GM18526 (cell line): Measurements from ENCODE around the gene IPO4.

Source experiments
- POLR2A ChIP-seq: IDR thresholded peaks from 3 replicates; pipeline ENCODE4 v1.6.1; 2011; ENCODE audit not compliant: insufficient read length; ENCODE audit errors: extremely low read depth

The IPO4 gene

DNA sequence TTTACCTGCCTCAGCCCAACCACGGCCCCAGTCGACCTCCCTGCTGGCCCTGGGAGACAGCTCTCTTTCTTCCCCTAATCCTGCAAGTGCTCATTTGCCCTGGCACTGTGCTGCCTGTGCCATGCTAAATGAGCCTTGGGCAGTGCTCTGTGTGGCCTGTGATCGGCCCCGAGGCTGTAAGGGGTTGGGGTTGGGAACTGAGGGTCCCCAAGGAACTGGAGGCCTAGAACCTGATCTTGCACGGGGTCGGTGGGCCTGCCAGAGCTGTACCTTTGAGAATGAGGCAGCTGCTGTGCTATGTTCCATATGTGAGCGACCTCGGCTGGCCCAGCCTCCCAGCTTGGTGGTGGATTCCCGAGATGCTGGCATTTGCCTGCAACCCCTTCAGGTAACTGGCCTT is 38.6 kb downstream of the IPO4 start:
- TF ChIP-seq POLR2A: no peak

DNA sequence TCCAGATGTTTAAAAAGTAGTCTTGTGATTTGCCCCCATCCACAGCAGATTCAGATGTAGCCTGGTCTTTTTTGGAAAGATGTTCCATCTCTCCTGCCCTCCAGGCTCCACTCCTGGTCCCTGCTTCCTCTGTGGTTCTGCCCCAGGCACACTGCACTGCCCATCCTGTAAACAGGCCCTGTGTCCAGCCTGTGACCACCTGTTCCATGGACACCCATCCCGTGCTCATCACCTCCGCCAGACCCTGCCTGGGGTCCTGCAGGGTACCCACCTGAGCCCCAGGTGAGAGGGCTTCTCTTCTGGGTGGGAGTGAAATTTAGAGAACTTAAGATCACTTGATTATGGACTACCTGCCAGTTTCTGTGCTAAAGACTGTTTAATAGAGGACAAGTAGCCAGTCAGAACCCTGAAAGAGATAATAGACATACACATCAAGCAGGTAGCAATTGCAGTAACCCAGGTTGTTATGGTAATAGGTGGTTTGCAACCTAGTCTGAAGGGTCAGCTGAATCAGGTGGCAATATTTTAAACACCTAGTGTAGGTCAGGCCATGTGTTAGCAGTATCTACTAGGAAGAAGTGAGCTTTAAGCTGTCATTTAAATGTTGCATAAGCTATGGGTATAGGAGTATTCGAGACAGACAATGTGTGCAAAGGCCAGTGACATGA is 39.2 kb downstream of the IPO4 start:
- TF ChIP-seq POLR2A: no peak

DNA sequence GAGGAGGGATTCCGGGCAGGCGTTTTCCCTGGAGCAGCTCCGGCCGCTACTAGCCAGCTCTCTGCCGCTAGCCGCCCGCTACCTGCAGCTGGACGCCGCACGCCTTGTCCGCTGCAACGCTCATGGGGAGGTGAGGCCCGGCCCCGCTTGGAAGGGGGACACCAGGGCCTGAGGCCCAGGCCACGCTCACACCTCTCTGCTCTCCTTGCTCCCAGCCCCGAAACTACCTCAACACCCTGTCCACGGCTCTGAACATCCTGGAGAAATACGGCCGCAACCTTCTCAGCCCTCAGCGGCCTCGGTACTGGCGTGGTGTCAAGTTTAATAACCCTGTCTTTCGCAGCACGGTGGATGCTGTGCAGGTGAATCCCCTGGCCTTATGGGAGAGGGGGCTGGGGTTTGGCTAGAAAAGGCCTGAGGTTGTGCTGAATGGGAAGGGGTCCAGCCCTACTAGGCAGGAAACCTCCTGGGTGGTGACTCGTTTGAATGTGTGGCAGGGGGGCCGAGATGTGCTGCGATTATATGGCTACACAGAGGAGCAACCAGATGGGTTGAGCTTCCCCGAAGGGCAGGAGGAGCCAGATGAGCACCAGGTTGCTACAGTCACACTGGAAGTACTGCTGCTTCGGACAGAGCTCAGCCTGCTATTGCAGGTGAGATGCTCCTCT is 40.7 kb downstream of the IPO4 start:
- TF ChIP-seq POLR2A: no peak

- peak; percentile 72 for TF ChIP-seq POLR2A
These were observed 41.4 kb downstream of the IPO4 start, which contains the start of gene RNF31 for GRCh38 chr14:24146978-24147760. Gene RNF31, plus strand, starts transcription at chr14:24147498. Its CDS starts 201 bp downstream, at chr14:24147699.

DNA sequence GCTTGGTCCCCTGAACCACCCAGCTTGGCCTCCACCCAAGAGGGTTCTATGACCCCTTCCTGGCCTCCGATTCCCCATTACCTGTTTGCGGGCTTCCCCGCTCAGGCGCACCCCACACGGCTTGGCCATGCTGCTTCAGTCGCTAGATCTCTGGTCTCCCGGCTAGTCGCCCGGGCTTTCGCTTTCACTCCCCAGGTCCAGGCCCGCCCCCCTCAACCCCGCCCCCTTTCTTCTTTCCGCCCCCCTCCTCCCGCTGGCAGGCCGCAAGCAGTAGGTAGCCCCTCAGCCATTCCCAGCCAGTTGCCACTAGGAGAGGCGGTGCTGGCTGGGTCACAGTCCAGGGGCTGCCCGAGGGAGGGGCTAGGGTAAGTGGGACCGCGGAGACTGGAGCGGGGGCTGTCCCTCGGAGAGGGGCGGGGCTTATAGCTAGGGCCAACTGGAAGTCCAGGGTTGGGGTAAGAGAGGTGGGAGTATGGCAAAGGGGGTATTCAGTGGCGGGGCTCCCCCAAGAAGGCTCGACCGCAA is 42.1 kb downstream of the IPO4 start, which contains the start of gene PSME2:
PSME2 (minus strand) TSS at position 158 of the 525 bp plus-strand sequence; CDS start at position 129, 29 bp downstream.
- TF ChIP-seq POLR2A: peak; percentile 82

- no peak for TF ChIP-seq POLR2A
These were observed 42.7 kb downstream of the IPO4 start for GRCh38 chr14:24145690-24146452.

DNA sequence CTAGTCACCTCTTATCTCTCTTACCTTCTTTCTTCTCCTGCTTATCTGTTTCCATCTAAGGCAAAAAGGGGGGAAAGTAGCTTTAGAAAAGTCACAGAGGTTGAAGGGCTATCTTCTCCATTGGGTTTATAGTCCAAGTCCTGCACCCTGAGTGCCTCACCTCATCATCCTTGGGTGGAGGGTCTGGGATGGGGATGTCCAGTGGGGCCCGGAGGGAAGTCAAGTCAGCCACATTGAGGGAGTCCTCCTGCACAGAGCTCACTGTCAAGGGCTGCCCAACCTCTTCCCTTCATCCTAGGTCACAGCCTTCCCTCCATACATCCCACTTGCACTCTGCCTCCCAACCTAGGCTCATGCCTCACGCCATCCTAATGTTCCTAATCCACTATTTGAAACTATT is 43.4 kb downstream of the IPO4 start:
- no peak for TF ChIP-seq POLR2A

GRCh38 chr14:24144451-24144850 is 44.2 kb downstream of the IPO4 start:
- no peak for TF ChIP-seq POLR2A

GRCh38 chr14:24143511-24143910 is 45.1 kb downstream of the IPO4 start:
- TF ChIP-seq POLR2A: no peak

DNA sequence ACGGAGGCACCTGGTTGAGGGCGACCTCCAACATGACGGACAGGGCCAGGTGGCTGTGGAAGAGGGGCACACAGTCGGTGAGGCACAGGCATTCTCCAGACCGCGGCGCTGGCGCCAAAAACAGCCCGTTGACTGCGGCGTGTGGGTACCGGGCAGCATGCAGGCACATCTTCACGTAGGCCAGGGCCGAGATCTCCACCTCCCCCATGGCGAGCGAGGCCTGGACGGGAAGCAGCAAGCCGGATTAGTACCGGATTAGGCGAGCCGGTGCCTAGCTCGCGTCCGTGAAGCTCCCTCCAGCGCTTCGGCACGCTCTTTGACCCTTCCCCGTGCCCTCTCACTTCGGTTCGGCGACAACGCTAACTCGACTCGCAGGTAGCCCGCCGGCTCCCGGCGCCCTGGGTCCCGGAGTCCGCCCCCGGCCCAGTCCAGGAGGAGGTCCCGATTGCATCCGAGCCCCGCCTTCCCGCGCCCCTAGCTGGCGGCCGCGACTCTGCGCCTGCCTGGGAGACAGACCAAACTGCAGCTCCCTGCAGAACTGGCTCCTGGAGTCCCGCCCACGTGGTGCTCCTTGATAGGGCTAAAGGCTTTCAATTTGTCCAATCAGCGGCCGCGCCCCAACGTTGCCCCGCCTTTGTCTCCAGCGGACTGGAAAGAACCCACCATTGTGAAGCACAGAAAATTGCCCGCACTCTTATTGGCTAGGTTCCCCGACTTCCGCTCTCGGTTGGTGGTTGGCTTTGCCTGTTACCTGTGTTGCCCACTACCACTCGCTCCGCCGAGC is 47.3 kb downstream of the IPO4 start, which contains the start of gene EMC9:
EMC9 (minus strand) TSS at position 495 of the 784 bp plus-strand sequence; CDS start at position 208, 287 bp downstream.
- peak; percentile 87 for TF ChIP-seq POLR2A

DNA sequence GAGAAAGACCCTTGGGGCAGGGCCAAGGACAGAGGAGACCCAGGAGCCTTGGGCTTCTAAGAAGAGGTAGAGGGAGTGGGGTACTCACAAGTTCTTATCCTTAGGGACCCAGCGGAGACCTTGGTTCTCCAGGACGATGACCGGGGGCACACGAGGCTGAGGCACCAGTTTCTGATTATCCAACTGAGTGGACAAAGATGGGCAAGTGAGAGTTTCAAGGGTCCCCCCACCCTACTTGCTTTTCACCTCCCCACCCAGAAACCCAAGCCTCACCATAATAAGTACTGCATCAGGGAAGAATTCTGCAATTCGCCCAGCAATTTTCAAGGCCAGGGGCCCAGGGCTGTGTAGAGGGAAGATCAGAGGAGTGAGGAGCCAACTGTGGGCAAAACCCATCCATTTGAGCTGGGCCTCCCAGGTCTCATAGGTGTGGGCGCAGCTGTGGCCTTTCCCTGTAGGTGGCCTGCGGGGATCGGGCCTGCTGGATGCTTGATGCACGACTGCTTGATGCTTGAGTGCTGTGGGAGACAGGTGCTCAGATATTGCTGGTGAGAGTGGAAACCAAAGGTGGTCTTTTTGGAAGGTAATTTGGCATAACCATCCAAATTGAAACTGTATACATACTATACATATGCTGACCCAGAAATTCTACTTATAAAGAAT is 49.2 kb downstream of the IPO4 start:
- TF ChIP-seq POLR2A: no peak

DNA sequence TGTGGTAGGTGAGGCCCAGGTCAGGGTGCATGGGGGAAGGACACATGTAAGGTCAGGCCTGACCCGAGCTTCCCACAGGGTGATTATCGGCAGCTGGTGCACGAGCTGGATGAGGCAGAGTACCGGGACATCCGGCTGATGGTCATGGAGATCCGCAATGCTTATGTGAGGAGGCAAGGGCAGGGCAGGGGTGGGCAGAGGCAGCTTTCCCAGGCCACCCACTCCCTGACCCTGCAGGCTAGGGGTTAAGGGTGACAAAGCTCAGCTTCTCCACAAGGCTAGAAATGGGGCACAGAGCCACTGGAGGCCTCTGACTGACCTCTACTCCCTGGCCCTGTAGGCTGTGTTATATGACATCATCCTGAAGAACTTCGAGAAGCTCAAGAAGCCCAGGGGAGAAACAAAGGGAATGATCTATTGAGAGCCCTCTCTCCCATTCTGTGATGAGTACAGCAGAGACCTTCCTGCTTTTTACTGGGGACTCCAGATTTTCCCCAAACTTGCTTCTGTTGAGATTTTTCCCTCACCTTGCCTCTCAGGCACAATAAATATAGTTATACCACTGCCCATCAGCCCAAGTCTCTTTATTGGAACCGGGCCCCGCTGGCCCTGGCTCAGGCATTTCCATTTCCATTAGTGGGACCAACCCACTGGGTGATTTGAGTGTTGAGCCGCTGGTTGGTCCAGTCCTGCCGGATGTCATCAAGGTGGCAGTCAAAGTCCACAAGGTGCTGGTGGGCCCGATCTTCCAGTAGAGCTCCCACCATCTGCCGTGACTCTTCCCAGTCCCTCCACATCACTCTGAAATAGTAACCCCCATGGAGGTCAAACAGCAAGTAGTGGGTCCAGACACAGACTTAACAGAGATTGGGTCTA is 50.0 kb downstream of the IPO4 start:
- TF ChIP-seq POLR2A: no peak
